Daoy (cell line): ENCODE results near the gene LANCL1. TPM values are rescaled to one million over a fixed set of nuclear protein-coding genes. Genes with fewer than 3 reads are reported as not detected.
"Not testable (repeated sequence)": the region's sequence is repeated elsewhere in the genome, so short reads cannot be mapped to it uniquely, and the experiment has no call there.

Experiments used
- DNase-seq: peaks from one replicate; pipeline ENCODE4 v3.0.0-alpha.2; 2015; ENCODE audit warnings: low read depth
- total RNA-seq: library from RNA; depleted of rRNA; stranded (reverse); fragments of >200 nt; shearing (Covaris generic); gene quantifications from 2 replicates; pipeline ENCODE4 v1.2.3, GENCODE V29; 2014

Gene LANCL1
- total RNA-seq, 1 experiment from 2014 or later, result 21.9 TPM

DNA sequence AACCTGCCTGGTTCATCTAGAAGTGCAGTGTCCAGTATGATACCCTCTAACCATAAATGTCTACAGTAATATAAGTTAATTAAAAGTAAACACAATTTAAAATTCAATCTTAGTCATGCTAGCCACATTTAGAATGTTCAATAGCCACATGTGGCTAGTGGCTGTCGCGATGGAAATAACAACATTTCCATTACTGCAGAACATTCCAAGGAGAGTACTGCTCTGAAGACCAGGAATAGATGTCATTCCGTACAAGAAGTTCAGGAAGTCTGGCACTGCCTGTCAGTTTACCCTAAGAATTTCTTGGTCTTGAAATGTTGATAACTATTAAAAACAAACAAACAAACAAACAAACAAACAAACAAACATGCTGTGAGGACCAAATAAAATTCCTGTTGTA, 17.2 kb downstream of the LANCL1 start:
- no peak for DNase-seq

DNA sequence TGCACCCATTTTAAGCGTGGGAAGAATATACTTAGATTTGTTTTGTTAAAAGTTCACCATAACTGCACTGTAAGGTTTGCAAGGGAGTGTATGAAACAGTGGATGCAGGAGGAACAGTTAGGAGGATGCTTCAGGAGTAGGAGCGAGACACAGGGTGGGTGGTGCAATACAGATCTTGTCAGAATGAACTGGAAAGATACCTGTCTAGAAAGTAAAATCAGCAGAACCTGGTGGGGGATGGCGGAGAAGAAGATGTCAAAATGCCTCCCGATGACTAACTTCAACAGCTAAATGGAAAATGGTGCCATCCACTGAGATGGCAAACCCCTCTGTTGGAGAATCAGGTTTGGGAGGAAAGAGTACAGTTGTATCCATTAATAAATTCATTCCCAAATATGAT, 18.2 kb downstream of the LANCL1 start:
- DNase-seq, result no peak

DNA sequence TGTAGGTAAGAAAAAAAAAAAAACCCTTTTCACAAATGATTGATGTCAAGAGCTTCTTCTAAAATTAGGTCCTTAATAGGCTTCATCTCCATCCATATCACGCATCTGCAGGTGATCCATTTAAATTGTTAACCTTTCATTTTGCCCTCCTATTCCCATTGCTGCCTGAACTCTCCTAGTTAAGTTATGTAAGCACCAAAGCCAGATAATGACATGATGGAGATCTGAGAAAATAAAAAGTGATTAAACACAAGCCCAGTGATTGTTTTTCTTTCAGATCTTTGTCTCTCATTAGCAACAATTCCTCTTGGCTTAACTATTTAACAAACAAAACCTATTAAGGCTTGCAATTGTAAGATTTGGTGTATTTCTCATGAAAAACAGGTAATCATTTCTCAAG, 20.0 kb downstream of the LANCL1 start:
- DNase-seq, result no peak

DNA sequence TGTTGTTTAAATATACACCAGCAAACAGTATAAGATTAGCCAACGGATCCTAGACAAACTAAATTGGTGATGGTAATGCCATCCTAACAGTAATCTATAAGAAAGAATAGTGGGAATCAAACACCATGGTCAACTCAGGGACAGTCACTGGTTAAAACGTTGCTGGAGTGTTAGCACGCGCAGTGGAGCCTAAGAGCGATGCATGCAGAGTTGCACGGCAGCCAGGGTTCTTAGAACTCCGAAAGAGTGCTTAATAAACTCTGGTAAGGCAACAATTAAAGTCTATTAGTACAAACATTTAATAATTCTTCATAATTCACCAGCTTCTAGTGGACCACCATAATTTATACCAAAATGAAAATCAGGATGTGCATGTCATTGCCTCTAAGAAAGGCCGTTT, 22.2 kb downstream of the LANCL1 start:
- no peak for DNase-seq

DNA sequence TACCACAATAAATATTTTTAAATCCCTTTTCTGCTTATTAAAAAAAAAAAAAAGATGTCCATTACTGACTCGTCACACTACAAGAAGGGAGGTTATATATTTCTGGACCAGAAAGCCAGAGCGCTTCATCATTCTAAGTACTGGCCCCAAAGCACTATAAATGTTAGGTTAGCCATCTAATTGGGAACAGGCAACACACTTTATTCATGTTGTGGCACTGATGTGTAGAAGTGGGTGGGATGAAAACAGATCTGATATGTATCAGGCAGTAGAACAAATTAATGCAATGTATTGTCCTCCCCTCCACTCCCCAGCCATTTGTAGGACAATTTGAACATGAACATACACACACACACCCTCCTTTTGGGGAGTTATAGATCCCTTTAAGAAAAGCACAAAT, 24.4 kb downstream of the LANCL1 start:
- no peak for DNase-seq

DNA sequence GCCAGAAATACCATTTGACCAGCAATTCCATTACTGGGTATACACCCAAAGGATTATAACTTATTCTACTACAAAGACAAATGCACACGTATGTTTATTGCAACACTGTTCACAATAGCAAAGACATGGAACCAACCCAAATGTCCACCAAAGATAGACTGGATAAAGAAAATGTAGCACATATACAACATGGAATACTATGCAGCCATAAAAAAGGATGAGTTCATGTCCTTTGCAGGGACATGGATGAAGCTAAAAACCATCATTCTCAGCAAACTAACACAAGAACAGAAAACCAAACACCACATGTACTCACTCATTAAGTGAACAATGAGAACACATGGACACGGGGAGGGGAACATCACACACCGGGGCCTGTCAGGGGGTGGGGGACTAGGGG, 25.6 kb downstream of the LANCL1 start:
- DNase-seq, result not testable (repeated sequence)

DNA sequence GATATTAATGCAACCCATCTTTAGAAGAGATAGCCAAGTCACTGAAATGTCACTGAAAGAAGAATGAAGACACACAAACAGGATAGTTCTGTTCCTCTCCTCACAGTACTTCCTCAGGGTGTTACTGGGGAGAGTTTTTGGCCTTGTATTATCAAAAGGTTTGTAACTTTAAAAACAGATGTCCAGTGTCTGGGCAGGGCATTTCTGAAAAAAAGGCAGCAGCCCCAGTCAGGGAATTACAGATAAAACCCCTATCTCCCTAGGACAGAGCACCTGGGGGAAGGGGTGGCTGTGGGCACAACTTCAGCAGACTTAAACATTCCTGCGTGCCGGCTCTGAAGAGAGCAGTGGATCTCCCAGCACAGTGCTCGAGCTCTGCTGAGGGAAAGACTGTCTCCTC, 30.8 kb downstream of the LANCL1 start:
- DNase-seq, result no peak

DNA sequence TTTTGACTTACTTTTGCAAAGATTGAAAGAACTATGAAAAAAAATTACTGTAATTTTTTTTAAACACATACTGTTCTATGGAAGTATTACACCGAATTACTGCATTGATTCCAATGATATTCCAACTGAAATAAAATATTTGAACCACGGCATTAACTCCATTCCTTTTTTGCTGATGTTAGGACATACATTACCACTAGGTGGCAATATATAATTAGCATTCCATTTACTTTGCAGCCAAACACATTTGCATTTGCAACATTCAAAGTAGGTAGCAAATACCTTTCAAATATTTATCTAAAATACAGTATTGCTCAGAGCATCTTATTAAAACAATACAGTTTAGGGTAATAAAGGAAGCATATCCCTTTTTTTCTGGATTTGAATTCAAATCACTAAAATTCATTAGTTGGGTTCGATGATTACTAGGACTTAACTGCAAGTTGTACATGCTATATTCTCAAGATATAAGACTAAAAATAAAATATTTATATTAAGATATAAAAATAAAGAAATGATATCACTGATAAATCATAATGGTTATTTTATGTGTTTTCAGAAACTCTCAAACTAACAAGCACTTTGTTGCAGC, 31.3 kb downstream of the LANCL1 start:
- no peak for DNase-seq

DNA sequence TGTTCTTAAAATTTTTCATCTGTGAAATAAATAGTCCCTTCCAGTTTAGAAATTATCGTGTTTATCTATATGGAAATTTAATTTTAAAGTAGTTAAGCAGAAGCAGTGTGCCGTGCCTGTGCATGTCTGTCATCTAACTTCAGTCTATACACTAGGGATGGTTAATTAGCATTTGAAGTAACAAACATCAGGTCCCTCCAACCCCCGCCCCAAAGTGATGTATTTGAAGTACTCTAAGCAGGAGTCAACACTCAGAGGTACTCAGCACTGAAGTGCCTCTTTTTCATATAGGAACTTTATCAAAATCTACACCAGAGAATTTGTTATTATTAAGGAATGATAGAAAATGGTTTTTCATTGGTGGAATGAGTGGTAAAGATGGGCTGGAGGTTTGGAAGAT, 33.0 kb downstream of the LANCL1 start:
- no peak for DNase-seq

DNA sequence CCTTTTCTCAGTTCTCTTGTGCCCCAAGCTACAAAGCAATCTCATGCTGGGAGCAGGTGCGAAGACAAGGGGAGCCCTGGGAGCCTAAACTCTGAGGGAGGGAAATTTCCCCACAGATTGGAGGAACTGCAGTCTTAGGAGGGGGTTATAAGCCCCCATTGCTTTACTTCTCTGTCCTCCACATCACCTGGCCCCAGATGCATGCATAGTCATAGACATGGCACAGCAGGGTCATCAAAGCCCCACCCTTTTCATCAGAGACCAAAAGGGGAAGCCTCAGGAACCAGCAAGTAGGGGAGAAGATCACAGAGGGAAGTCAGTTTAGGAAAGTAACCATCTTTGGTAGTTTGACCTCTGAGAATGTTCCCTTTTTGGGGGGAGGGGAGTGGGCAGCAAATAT, 33.7 kb downstream of the LANCL1 start:
- DNase-seq, result no peak

DNA sequence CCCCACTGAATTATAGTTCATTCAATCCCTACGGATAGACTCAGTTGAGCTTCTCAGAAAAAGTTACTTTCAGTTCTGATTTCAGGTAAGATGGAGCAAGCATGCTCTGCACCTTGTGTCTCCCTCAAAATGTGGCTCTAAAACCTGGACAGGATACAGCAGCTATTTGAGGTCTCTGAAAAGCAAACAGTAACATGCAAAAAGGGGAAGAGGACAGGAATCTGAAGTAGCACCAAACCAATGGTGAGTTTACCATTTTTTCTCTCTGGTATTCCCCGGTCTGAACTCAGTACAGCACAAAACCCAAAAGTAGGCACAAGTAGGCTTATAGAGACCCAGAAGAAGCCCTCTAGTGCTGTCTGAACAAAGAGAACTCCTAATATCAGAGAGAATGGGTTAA, 34.1 kb downstream of the LANCL1 start:
- DNase-seq, result no peak

DNA sequence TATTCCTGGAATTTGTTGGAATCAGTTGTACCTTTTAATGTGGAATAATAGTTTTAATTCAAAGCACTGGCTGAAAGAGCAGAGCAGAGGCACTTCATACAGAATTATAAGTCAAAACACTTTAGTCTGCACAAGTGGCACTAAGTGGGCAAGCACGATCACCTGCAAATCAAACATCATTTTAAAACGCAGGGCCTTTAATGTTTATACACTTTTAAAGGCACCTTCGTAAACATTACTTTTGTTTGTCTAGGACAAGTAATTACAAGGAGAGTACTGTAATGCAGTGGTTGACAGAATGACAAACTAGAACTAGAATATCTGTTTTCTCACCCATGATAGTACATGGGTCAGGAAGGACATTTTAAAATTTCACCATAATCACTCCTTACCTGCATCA, 36.4 kb downstream of the LANCL1 start:
- no peak for DNase-seq

DNA sequence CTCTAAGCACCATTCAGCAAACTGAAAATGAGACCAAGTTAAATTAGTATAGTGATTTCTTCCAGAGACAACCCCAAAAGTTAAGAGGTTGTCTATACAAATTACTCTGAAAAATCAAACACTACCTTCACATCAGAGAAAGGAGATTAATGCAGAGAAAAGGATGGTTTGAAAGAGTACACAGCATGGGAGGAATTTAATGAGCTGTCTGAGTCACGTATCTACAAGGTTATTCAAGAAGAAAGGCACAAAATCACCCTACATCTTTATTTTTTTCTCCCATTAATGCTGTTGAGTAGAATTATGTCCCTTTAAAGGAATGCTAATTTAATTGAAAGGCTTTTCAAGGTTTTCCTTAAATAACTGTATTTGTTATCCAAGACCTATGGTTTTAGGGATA, 41.1 kb downstream of the LANCL1 start:
- no peak for DNase-seq

DNA sequence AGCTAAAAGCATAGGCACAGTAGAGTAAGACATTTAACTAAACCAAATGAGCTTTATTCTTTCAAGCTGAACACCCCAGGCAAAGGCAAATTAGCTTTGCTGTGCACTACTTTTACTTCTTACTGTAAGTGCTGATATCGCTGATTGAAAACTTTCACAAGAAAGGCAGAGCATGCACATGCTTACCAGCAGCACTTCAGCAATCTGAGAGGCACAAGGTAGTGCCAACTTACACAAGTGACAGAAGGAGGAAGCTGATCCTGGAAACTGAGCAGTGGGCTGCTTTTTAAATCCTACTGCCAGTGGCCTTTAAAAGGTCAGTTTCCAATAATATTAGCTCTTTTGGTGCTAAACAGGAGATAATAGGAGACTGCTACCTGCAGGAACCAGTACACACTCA, 43.9 kb downstream of the LANCL1 start:
- DNase-seq, result no peak

DNA sequence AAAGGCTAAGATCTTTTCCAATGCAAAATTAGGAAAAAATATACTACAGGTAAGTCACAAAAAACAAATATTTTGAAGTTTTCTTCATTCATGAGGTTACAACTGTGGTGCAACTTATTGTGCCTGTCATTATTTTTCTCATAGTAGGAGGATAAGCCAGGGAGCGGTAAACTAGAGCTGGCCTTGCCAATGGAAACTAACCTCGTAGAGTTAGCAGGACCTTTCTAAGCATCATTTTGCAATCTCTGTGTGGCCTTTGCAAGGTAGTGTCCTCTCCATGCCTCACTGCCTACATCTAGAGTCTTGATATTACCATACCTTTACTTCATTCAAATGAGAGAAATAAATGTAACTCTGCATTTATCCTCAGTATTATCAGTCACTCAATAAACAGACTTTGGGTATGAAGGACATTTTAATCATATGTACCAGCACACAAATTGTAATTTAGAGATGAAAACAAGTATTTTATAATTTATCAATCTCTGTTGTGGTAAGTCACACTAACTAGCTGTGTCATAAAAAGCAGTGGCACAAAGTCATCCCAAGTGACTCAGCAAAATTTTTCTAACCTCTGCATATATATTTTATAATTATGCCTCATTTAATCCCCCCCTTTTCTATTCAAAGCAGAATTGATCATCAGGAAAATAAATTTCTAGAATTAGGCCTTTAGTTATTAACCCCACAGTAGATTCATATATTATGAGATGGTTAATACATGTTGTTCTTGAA, 47.0 kb downstream of the LANCL1 start:
- no peak for DNase-seq

DNA sequence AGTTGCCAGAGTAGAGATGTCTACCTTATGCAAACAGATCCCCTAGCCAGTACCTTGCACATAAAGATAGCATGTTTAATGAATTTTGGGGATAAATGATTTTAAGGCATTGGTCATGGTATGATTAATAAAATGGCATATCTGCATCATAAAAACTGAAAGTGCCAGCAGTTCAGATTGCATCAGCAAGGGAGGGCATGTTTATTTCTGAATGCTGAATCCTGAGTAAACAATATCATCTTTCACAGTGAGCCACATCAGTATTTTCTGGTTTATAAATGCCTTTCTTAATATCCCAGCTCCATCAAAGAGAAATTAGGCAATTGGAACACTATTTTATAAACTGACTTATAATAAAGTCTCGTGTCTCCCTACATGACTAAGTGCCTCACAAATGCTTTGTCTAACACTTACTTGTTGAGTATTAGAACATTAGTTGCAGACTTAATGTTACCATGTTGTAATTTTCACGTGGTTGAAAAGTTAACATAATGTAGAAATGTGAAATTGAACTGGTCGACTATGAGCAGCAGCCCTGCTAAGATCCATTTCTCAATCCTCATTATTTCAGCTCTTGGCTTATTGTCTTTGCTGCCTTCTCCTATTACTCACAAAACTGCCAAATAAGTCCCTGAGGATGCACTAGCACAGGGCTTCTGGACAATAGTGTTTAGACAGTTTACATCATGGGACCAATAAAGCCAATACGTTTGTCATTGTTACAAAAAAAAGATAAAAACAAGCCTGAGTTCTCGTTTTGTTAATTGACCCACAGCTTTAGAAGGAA, 48.0 kb downstream of the LANCL1 start:
- DNase-seq, result no peak

DNA sequence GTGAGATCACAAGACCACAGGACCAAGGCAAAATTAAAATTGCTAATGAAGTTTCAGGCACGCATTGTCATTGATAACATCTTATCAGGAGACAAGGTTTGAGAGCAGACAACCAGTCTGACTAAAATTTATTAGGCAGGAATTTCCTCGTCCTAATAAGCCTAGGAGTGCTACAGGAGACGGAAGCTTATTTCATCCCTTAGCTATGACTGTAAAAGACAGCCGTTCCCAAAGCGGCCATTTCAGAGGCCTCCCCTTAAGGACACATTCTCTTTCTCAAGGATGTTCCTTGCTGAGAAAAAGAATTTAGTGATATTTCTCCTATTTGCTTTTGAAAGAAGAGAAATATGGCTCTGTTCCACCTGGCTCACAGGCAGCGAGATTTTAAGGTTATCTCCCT, 49.2 kb downstream of the LANCL1 start:
- not testable (repeated sequence) for DNase-seq

DNA sequence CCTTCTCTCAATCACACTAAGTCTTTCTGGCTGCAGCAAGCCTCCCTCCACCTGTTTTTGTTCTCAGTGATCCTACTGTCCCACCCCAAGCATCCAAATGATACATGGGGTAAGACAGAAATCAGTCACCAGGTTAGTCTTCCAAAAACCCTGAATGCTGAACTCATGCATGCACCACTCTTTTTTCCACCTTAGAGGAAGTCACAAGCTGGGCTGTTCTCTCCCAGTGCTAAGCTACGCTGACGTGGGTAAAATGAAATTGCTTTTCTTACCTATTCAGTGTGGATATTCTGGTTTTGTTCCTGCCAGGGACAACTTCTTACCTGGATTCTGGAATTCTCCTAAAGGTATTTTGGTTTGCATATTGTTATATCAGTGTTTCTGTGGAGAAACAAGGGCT, 54.2 kb downstream of the LANCL1 start:
- no peak for DNase-seq

DNA sequence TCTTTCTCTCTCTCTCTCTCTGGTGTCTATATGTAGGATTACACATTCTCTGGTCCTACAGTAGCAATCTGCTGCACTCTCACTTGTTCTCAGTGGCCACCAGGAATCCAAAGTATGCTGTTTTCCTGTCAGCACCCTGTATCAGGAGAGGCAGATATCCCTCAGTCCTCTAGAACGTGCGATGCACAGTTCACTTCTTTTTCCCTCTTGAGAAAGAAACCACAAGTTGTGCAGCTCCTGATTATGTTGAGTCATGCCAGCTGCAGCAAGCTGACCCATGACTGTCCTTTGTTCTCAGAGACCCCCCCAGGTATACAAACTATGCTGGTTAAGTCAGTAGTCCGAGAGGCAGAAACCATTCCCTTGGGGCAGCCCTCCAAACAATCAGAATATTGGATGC, 54.6 kb downstream of the LANCL1 start:
- peak; percentile 6 for DNase-seq

DNA sequence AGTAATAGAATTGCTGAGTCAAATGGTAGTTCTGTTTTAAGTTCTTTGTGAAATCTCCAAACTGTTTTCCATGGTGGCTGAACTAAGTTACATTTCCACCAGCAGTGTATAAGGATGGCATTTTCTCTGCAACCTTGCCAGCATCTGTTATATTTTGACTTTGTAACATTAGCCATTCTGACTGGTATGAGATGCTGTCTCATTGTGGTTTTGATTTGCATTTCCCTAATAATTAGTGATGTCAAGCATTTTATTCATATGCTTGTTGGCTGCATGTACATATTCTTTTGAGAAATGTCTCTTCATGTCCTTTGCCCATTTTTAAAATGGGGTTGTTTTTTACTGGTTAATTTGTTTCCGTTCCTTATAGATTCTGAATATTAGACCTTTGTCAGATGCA, 63.9 kb downstream of the LANCL1 start:
- DNase-seq, result no peak

DNA sequence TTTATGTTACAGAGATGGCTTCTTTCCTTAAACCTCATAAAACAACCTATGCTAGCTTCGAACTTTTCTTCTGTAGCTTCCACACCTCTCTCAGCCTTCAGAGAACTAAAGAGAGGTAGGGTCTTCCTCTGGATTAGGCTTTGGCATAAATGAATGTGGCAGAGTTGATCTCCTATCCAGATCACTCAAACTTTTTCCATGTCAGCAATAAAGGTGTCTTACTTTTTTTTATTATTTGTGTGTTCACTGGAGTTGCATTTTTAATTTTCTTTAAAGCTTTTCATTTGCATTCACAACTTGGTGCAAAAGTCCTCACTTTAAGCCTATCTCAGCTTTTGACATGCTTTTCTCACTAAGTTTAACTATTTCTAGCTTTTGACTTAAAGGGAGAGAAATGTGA, 66.0 kb downstream of the LANCL1 start:
- DNase-seq, result no peak

DNA sequence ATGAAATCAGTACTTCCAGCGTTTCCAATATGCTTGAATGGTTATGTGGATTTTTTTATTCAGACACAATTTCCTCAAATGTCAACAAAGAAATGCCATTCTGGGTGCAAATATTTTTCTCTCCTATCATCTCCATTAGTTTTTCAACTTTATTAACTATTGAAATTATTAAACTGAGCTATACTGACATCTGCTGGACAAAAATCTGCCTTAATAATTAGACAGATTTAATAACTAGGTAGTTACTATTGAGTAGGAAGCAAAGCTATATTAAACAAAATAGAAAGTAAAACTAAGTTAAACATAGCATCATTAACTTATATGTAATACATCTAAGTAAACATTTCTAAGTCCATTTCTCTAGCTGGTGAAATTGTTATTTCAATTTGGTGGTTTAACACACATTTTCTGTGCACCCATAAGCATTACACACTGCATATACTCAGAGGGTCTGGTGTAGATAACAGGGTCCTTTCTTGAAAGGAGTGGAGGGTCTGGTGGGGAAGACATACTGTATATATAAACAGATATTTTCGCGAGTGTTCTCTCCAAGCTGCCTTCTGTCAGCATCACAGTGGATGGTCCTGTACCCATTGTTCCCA, 77.0 kb downstream of the LANCL1 start:
- DNase-seq, result no peak

DNA sequence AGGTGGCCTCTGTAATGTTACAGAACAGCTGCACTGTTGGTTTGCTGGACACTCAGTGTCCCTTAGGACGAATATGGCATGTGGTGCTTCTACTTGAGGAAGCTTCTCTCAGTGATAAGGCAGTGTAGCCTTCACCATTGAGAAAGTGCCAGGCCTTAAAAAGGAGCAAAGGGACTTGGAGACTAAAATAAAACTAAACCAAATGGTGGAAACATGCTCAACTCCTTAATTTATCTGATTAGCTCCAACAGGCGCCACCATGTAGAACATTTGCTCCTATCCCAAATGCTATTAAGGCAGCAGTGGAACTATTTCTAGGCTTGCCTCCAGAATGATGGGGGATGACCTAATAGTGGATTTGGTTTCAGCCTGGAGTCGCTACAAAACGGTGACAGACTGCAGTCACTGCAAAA, 84.1 kb downstream of the LANCL1 start:
- DNase-seq, result no peak
